HG02970 (cell line): ENCODE results near the gene SERTAD1.
A peak's percentile ranks its signal among the peaks of the same experiment; 100 is the strongest.
"Not testable (repeated sequence)": the region's sequence is repeated elsewhere in the genome, so short reads cannot be mapped to it uniquely, and the experiment has no call there.

Experiments
- ATAC-seq: cut with Tn5 transposase; IDR thresholded peaks from one replicate; pipeline ENCODE4 v1.9.1; 2021; ENCODE audit warnings: mild to moderate bottlenecking, moderate library complexity, moderate number of reproducible peaks; ENCODE audit not compliant: unreplicated experiment, low FRiP score

The SERTAD1 gene

GRCh38 chr19:40425450-40426287 lies at the start of gene SERTAD1:
Gene SERTAD1, minus strand, starts transcription at chr19:40425992. Its CDS starts 2,446 bp downstream, at chr19:40423546.
- ATAC-seq, result peak; percentile 87

- ATAC-seq, result no peak
Measured at GRCh38 chr19:40474737-40475136, 48.9 kb upstream of the SERTAD1 start.

- no peak for ATAC-seq
Measured at GRCh38 chr19:40472516-40472915, 46.7 kb upstream of the SERTAD1 start.

- ATAC-seq, result no peak
Measured at GRCh38 chr19:40471111-40471510, 45.3 kb upstream of the SERTAD1 start.

- no peak for ATAC-seq
Measured at GRCh38 chr19:40469011-40469410, 43.2 kb upstream of the SERTAD1 start.

GRCh38 chr19:40466985-40467734 lies 41.4 kb upstream of the SERTAD1 start, which contains the start of gene SPTBN4:
Gene SPTBN4, plus strand, starts transcription at chr19:40467001. Its CDS starts 5,621 bp downstream, at chr19:40472622.
- no peak for ATAC-seq

GRCh38 chr19:40466219-40466984 lies 40.6 kb upstream of the SERTAD1 start:
- ATAC-seq, result peak; percentile 24

- peak; percentile 79 for ATAC-seq
Measured at GRCh38 chr19:40465557-40466218, 39.9 kb upstream of the SERTAD1 start, which contains the start of gene BLVRB. Gene BLVRB, minus strand, starts transcription at chr19:40465745. Its CDS starts 57 bp downstream, at chr19:40465688.

- no peak for ATAC-seq
Measured at GRCh38 chr19:40465025-40465556, 39.3 kb upstream of the SERTAD1 start.

- no peak for ATAC-seq
Measured at GRCh38 chr19:40464059-40465024, 38.5 kb upstream of the SERTAD1 start.

GRCh38 chr19:40463587-40464037 lies 37.8 kb upstream of the SERTAD1 start:
- ATAC-seq, result not testable (repeated sequence)

- no peak for ATAC-seq
Measured at GRCh38 chr19:40461669-40462221, 36.0 kb upstream of the SERTAD1 start.

- ATAC-seq, result no peak
Measured at GRCh38 chr19:40460185-40460584, 34.4 kb upstream of the SERTAD1 start.

GRCh38 chr19:40458597-40458974 lies 32.8 kb upstream of the SERTAD1 start:
- ATAC-seq, result no peak

- no peak for ATAC-seq
Measured at GRCh38 chr19:40457953-40458596, 32.3 kb upstream of the SERTAD1 start.

GRCh38 chr19:40457048-40457447 lies 31.3 kb upstream of the SERTAD1 start:
- no peak for ATAC-seq

GRCh38 chr19:40453943-40454342 lies 28.2 kb upstream of the SERTAD1 start:
- not testable (repeated sequence) for ATAC-seq
